DOHH2 (cell line): ENCODE data around the gene TNFAIP3.

Source experiments
- CTCF ChIP-seq: fragments of 200-600 bp; sonication (generic); IDR thresholded peaks from one replicate; pipeline ENCODE4 v1.5.1; 2014; ENCODE audit warnings: antibody characterized with exemption, mild to moderate bottlenecking, low read depth, low read length; ENCODE audit not compliant: poor library complexity, severe bottlenecking
- EZH2phosphoT487 ChIP-seq: fragments of 200-600 bp; sonication (generic); IDR thresholded peaks from 2 replicates; pipeline ENCODE4 v1.6.1; 2017; ENCODE audit warnings: borderline replicate concordance, mild to moderate bottlenecking, antibody characterized with exemption, low read length, moderate library complexity, mixed read lengths

GRCh38 chr6:137849981-137850714, 16.9 kb upstream of the TNFAIP3 start:
- no peak for TF ChIP-seq CTCF
- no peak for TF ChIP-seq EZH2phosphoT487
